HG02678 (cell line): Measurements from ENCODE around the gene PKM.
A peak's percentile ranks its signal among the peaks of the same experiment; 100 is the strongest.

Experiments used
- ATAC-seq: cut with Tn5 transposase; IDR thresholded peaks from one replicate; pipeline ENCODE4 v1.9.1; 2021; ENCODE audit warnings: mild to moderate bottlenecking, moderate library complexity; ENCODE audit not compliant: unreplicated experiment

Gene PKM

GRCh38 chr15:72161361-72162132, 69.4 kb downstream of the PKM start:
- ATAC-seq = no peak

- no peak for ATAC-seq
Observed at GRCh38 chr15:72160696-72161245, 70.2 kb downstream of the PKM start.

- ATAC-seq = no peak
Observed at GRCh38 chr15:72156928-72157327, 74.1 kb downstream of the PKM start.

GRCh38 chr15:72155635-72156616, 75.1 kb downstream of the PKM start:
- peak; percentile 81 for ATAC-seq

- ATAC-seq = no peak
Observed at GRCh38 chr15:72155003-72155621, 75.9 kb downstream of the PKM start.

GRCh38 chr15:72154316-72154715, 76.7 kb downstream of the PKM start:
- no peak for ATAC-seq

- ATAC-seq = no peak
Observed at GRCh38 chr15:72153269-72154000, 77.6 kb downstream of the PKM start.
